ENCODE results near the gene GNG3. TPM values are rescaled to one million over a fixed set of nuclear protein-coding genes. Genes with fewer than 3 reads are reported as not detected.
"Not testable (repeated sequence)": the region's sequence is repeated elsewhere in the genome, so short reads cannot be mapped to it uniquely, and the experiment has no call there.

Gene GNG3
- total RNA-seq, 1 experiment from 2014 or later, result not detected

GRCh38 chr11:62716816-62717215 lies 9.3 kb downstream of the GNG3 start:
- DNase-seq (ENCODE audit: low read depth), result no peak

- no peak for DNase-seq (ENCODE audit: low read depth)
Measured at GRCh38 chr11:62719302-62719978, 12.0 kb downstream of the GNG3 start.

GRCh38 chr11:62721994-62722393 lies 14.5 kb downstream of the GNG3 start:
- peak; percentile 32 for DNase-seq (ENCODE audit: low read depth)

- no peak for DNase-seq (ENCODE audit: low read depth)
Measured at GRCh38 chr11:62724171-62724570, 16.7 kb downstream of the GNG3 start.

- DNase-seq (ENCODE audit: low read depth), result no peak
Measured at GRCh38 chr11:62725646-62726045, 18.2 kb downstream of the GNG3 start.

- no peak for DNase-seq (ENCODE audit: low read depth)
Measured at GRCh38 chr11:62726156-62726914, 18.9 kb downstream of the GNG3 start.

- DNase-seq (ENCODE audit: low read depth), result no peak
Measured at GRCh38 chr11:62726915-62727164, 19.4 kb downstream of the GNG3 start.

GRCh38 chr11:62727165-62727871 lies 19.8 kb downstream of the GNG3 start, which contains the start of gene HNRNPUL2:
Gene HNRNPUL2 (minus strand): TSS chr11:62727457. CDS start chr11:62727156, 301 bp downstream.
- DNase-seq (ENCODE audit: low read depth), result peak; percentile 99

GRCh38 chr11:62727872-62728170 lies 20.3 kb downstream of the GNG3 start:
- DNase-seq (ENCODE audit: low read depth), result peak; percentile 97

GRCh38 chr11:62728171-62728988 lies 20.9 kb downstream of the GNG3 start, which contains the start of gene TTC9C:
Gene TTC9C (plus strand): TSS chr11:62728486. CDS start chr11:62728849, 363 bp downstream.
- peak; percentile 88 for DNase-seq (ENCODE audit: low read depth)

GRCh38 chr11:62730076-62730475 lies 22.6 kb downstream of the GNG3 start:
- not testable (repeated sequence) for DNase-seq (ENCODE audit: low read depth)

GRCh38 chr11:62732830-62733229 lies 25.4 kb downstream of the GNG3 start:
- DNase-seq (ENCODE audit: low read depth), result peak; percentile 54

- no peak for DNase-seq (ENCODE audit: low read depth)
Measured at GRCh38 chr11:62737196-62737595, 29.7 kb downstream of the GNG3 start.

- DNase-seq (ENCODE audit: low read depth), result no peak
Measured at GRCh38 chr11:62747475-62748160, 40.1 kb downstream of the GNG3 start.

- not testable (repeated sequence) for DNase-seq (ENCODE audit: low read depth)
Measured at GRCh38 chr11:62749931-62750330, 42.5 kb downstream of the GNG3 start.

GRCh38 chr11:62752177-62752785 lies 44.8 kb downstream of the GNG3 start:
- DNase-seq (ENCODE audit: low read depth), result no peak

GRCh38 chr11:62752994-62753735 lies 45.7 kb downstream of the GNG3 start:
- DNase-seq (ENCODE audit: low read depth), result no peak

GRCh38 chr11:62753736-62754603 lies 46.5 kb downstream of the GNG3 start, which contains the start of gene ZBTB3:
Gene ZBTB3 (minus strand): TSS chr11:62754160. CDS start chr11:62753664, 496 bp downstream.
- DNase-seq (ENCODE audit: low read depth), result peak; percentile 100

All from HT1080 (cell line).